OCI-LY3 (cell line): ENCODE results near the gene OGDH.

ENCODE experiments used
- CTCF ChIP-seq: fragments of 200-600, 300-600 bp; sonication (generic); IDR thresholded peaks from 2 replicates; pipeline ENCODE4 v1.5.1; 2014; ENCODE audit warnings: antibody characterized with exemption, low read length, low read depth
- EZH2phosphoT487 ChIP-seq: fragments of 200-600 bp; shearing (Covaris generic); IDR thresholded peaks from 2 replicates; pipeline ENCODE4 v1.6.1; 2018; ENCODE audit warnings: antibody characterized with exemption, mixed run types, low read depth

GRCh38 chr7:44615793-44616192 lies 9.4 kb downstream of the OGDH start:
- TF ChIP-seq EZH2phosphoT487 = no peak
- no peak for TF ChIP-seq CTCF
